H1 (cell line): ENCODE data around the gene KRT77. TPM values are rescaled to one million over a fixed set of nuclear protein-coding genes. Genes with fewer than 3 reads are reported as not detected.

ENCODE experiments used
- CTCF ChIA-PET: fragments of 300-600 bp; sonication (Branson Sonifier 250); formaldehyde crosslinking; loops from one replicate; lab custom pipeline; 2021; ENCODE audit not compliant: partially characterized antibody; lab: Charles Lee
- POLR2A ChIA-PET: fragments of 300-600 bp; sonication (Branson Sonifier 250); formaldehyde crosslinking; loops from one replicate; lab custom pipeline; 2021; ENCODE audit warnings: inconsistent platforms; ENCODE audit not compliant: partially characterized antibody; lab: Charles Lee
- DNase-seq, 2 experiments: peaks; one replicate each; pipeline versions ENCODE4 v3.0.0 to v3.0.0-alpha.2; 2010 to 2022; ENCODE audit warnings: low spot score in 2 of 2, low read depth in 1 of 2, mixed read lengths in 1 of 2
- FAIRE-seq: peaks from 2 replicates; lab custom pipeline; 2011; peaks lifted over from hg19 to GRCh38; lab: Jason Lieb, UNC
- H2AFZ ChIP-seq: 2 replicates; pipeline ENCODE4 v1.8.1; 2012; ENCODE audit warnings: low read length, inconsistent platforms
- H2AK5ac ChIP-seq: 2 replicates; pipeline ENCODE4 v1.6.1; 2013; ENCODE audit warnings: low read depth, low read length
- H2BK120ac ChIP-seq: replicated peaks from 2 replicates; pipeline ENCODE3; 2013; ENCODE audit warnings: low read depth, low read length, inconsistent platforms
- H2BK12ac ChIP-seq: 2 replicates; pipeline ENCODE4 v1.6.1; 2013; ENCODE audit warnings: low read depth, low read length
- H2BK15ac ChIP-seq: 2 replicates; pipeline ENCODE4 v1.6.1; 2013; ENCODE audit warnings: low read length
- H2BK20ac ChIP-seq: 2 replicates; pipeline ENCODE4 v1.6.1; 2013; ENCODE audit warnings: low read length
- H2BK5ac ChIP-seq: 2 replicates; pipeline ENCODE4 v1.6.1; 2013; ENCODE audit warnings: low read depth, low read length
- H3K14ac ChIP-seq: 2 replicates; pipeline ENCODE4 v1.6.1; 2013; ENCODE audit warnings: inconsistent platforms; ENCODE audit not compliant: insufficient read length
- H3K18ac ChIP-seq: 2 replicates; pipeline ENCODE4 v1.6.1; 2013; ENCODE audit warnings: low read length; ENCODE audit errors: extremely low read depth
- H3K23ac ChIP-seq: 2 replicates; pipeline ENCODE4 v1.6.1; 2013; ENCODE audit warnings: inconsistent platforms; ENCODE audit not compliant: insufficient read length
- H3K23me2 ChIP-seq: 2 replicates; pipeline ENCODE4 v1.6.1; 2013; ENCODE audit warnings: low read depth, low read length
- H3K27ac ChIP-seq: 2 replicates; pipeline ENCODE4 v1.6.1; 2011; ENCODE audit warnings: low read depth, low read length, inconsistent platforms
- H3K27me3 ChIP-seq, 4 experiments: replicated peaks in 1 of 4; 1 replicate in 1 of 4; 2 replicates in 3 of 4; pipeline versions ENCODE4 v1.6.1 to v1.8.1; 2011 to 2013; ENCODE audit warnings: low read length in 3 of 4, mild to moderate bottlenecking in 3 of 4, inconsistent platforms in 2 of 4, mixed read lengths in 2 of 4, moderate library complexity in 1 of 4; ENCODE audit not compliant: control insufficient read depth in 3 of 4, insufficient read depth in 3 of 4; ENCODE audit errors: extremely low read depth in 1 of 4
- H3K36me3 ChIP-seq, 4 experiments: 2 replicates each; pipeline versions ENCODE4 v1.6.1 to v1.8.1; 2011 to 2013; ENCODE audit warnings: mild to moderate bottlenecking in 4 of 4, low read length in 3 of 4, moderate library complexity in 2 of 4, control low read depth in 1 of 4, inconsistent platforms in 1 of 4; ENCODE audit not compliant: insufficient read depth in 4 of 4, control insufficient read depth in 2 of 4
- H3K4ac ChIP-seq: replicated peaks from 2 replicates; pipeline ENCODE3; 2013; ENCODE audit warnings: low read length, low read depth, mixed read lengths, inconsistent platforms; ENCODE audit not compliant: insufficient read length
- H3K4me1 ChIP-seq, 4 experiments: replicated peaks in 1 of 4; 1 replicate in 1 of 4; 2 replicates in 3 of 4; pipeline versions ENCODE4 v1.6.1 to v1.8.1; 2011 to 2013; ENCODE audit warnings: low read length in 3 of 4, inconsistent platforms in 2 of 4, mixed read lengths in 1 of 4; ENCODE audit not compliant: insufficient read depth in 4 of 4, control insufficient read depth in 3 of 4
- H3K4me2 ChIP-seq, 2 experiments: 2 replicates each; pipeline versions ENCODE4 v1.6.1 to v1.8.1; 2011 to 2013; ENCODE audit warnings: low read depth in 2 of 2, low read length in 2 of 2, control low read depth in 1 of 2, inconsistent platforms in 1 of 2, mild to moderate bottlenecking in 1 of 2; ENCODE audit not compliant: insufficient read depth in 1 of 2
- H3K4me3 ChIP-seq, 4 experiments: fragments of 200-600, 300-600 bp in 1 of 4; sonication (generic), shearing (Covaris generic), sonication (Bioruptor Twin) in 1 of 4; 2 replicates each; pipeline versions ENCODE4 v1.5.1 to v1.8.1; 2011 to 2016; ENCODE audit warnings: low read length in 4 of 4, low read depth in 3 of 4, control low read depth in 2 of 4, inconsistent platforms in 2 of 4, mild to moderate bottlenecking in 2 of 4, mixed read lengths in 1 of 4, moderate library complexity in 1 of 4; ENCODE audit not compliant: insufficient read depth in 2 of 4; ENCODE audit errors: extremely low read depth in 1 of 4
- H3K56ac ChIP-seq: replicated peaks from 2 replicates; pipeline ENCODE3; 2013; ENCODE audit warnings: low read depth, mild to moderate bottlenecking, mixed read lengths, low read length, inconsistent platforms; ENCODE audit not compliant: insufficient read length
- H3K79me1 ChIP-seq: 2 replicates; pipeline ENCODE4 v1.6.1; 2013; ENCODE audit warnings: low read depth, low read length, control low read depth
- H3K79me2 ChIP-seq, 2 experiments: 2 replicates each; pipeline versions ENCODE4 v1.6.1 to v1.8.1; 2012 to 2013; ENCODE audit warnings: low read length in 2 of 2, mild to moderate bottlenecking in 2 of 2, inconsistent platforms in 1 of 2; ENCODE audit not compliant: insufficient read depth in 2 of 2, control insufficient read depth in 1 of 2
- H3K9ac ChIP-seq, 4 experiments: replicated peaks in 1 of 4; 1 replicate in 1 of 4; 2 replicates in 3 of 4; pipeline versions ENCODE4 v1.6.1 to v1.8.1; 2011 to 2013; ENCODE audit warnings: low read depth in 3 of 4, low read length in 3 of 4, control low read depth in 2 of 4, mild to moderate bottlenecking in 2 of 4, moderate library complexity in 2 of 4, inconsistent platforms in 1 of 4; ENCODE audit errors: extremely low read depth in 1 of 4
- H3K9me3 ChIP-seq, 2 experiments: 2 replicates each; pipeline versions ENCODE4 v1.6.1 to v1.8.1; 2012 to 2013; ENCODE audit warnings: mild to moderate bottlenecking in 2 of 2, moderate library complexity in 2 of 2, control low read depth in 1 of 2, inconsistent platforms in 1 of 2, low read depth in 1 of 2, low read length in 1 of 2, mixed read lengths in 1 of 2; ENCODE audit not compliant: insufficient read depth in 2 of 2
- H4K20me1 ChIP-seq, 2 experiments: replicated peaks in 1 of 2; 2 replicates each; pipeline versions ENCODE3 to v1.8.1; 2011 to 2013; ENCODE audit warnings: inconsistent platforms in 2 of 2, low read length in 2 of 2, mild to moderate bottlenecking in 1 of 2; ENCODE audit not compliant: insufficient read depth in 2 of 2, control insufficient read depth in 1 of 2
- H4K5ac ChIP-seq: 2 replicates; pipeline ENCODE4 v1.6.1; 2013; ENCODE audit warnings: low read length, low read depth, mixed read lengths, inconsistent platforms; ENCODE audit not compliant: insufficient read length
- H4K8ac ChIP-seq: 2 replicates; pipeline ENCODE4 v1.8.0; 2013; ENCODE audit warnings: mild to moderate bottlenecking, moderate library complexity, low read length, inconsistent platforms; ENCODE audit not compliant: insufficient read depth; ENCODE audit errors: extremely low read depth
- H4K91ac ChIP-seq: replicated peaks from 2 replicates; pipeline ENCODE3; 2013; ENCODE audit warnings: low read length, mixed read lengths, inconsistent platforms; ENCODE audit not compliant: insufficient read length
- JUN ChIP-seq: IDR thresholded peaks from 2 replicates; pipeline ENCODE4 v1.6.1; 2011; ENCODE audit warnings: low read depth, mild to moderate bottlenecking, improper control_type of control experiment, low read length
- NANOG ChIP-seq: IDR thresholded peaks from 2 replicates; pipeline ENCODE4 v1.6.1; 2011; ENCODE audit warnings: low read length, low read depth, mild to moderate bottlenecking, inconsistent platforms; ENCODE audit not compliant: insufficient read depth, poor library complexity, severe bottlenecking
- NRF1 ChIP-seq: IDR thresholded peaks from 2 replicates; pipeline ENCODE4 v1.6.1; 2011; ENCODE audit warnings: mild to moderate bottlenecking, low read depth, low read length, improper control_type of control experiment
- POLR2A ChIP-seq, 2 experiments: IDR thresholded peaks; 1 replicate in 1 of 2; 2 replicates in 1 of 2; pipeline ENCODE4 v1.6.1; 2011; ENCODE audit warnings: low read depth in 2 of 2, low read length in 2 of 2, mild to moderate bottlenecking in 2 of 2; ENCODE audit errors: control extremely low read depth in 1 of 2
- RXRA ChIP-seq: IDR thresholded peaks from 2 replicates; pipeline ENCODE4 v1.6.1; 2011; ENCODE audit warnings: low read depth, mild to moderate bottlenecking, low read length, moderate library complexity; ENCODE audit not compliant: insufficient read depth
- SP1 ChIP-seq: IDR thresholded peaks from 2 replicates; pipeline ENCODE4 v1.6.1; 2011; ENCODE audit warnings: low read depth, low read length
- SP4 ChIP-seq: IDR thresholded peaks from 2 replicates; pipeline ENCODE4 v1.6.1; 2012; ENCODE audit warnings: low read length, inconsistent platforms
- SRF ChIP-seq: IDR thresholded peaks from 2 replicates; pipeline ENCODE4 v1.6.1; 2011; ENCODE audit warnings: mild to moderate bottlenecking, low read depth, low read length, moderate library complexity
- SUZ12 ChIP-seq: fragments of 200-600 bp; sonication (generic); IDR thresholded peaks from 2 replicates; pipeline ENCODE4 v1.6.1; 2012; ENCODE audit warnings: mild to moderate bottlenecking, inconsistent platforms, low read length, moderate library complexity, mixed read lengths
- TEAD4 ChIP-seq: IDR thresholded peaks from 2 replicates; pipeline ENCODE4 v1.6.1; 2012; ENCODE audit warnings: low read depth, low read length, inconsistent platforms, mixed read lengths
- ZNF274 ChIP-seq: IDR thresholded peaks from 2 replicates; pipeline ENCODE4 v1.7.0; 2012; ENCODE audit warnings: low read length, borderline replicate concordance; ENCODE audit errors: extremely low read depth
- WGBS, 2 experiments: shearing (Covaris generic) in 1 of 2; methylation state at CpG; one replicate each; pipeline versions ENCODE4 v1.1.6 to v1.1.7; 2013 to 2015; ENCODE audit warnings: low lambda C conversion rate in 2 of 2, mixed read lengths in 2 of 2, inconsistent platforms in 1 of 2, low coverage in 1 of 2, missing lambda C conversion rate in 1 of 2; ENCODE audit not compliant: insufficient replicate concordance in 2 of 2, insufficient coverage in 1 of 2, insufficient read length in 1 of 2; ENCODE audit errors: extremely low coverage in 1 of 2, missing lambda C conversion rate in 1 of 2; 5-methylcytosine and 5-hydroxymethylcytosine counted together
- polyA plus RNA-seq, 7 experiments: library from polyadenylated mRNA; depleted of rRNA in 3 of 7; stranded (reverse) in 5 of 7; unstranded in 2 of 7; fragments of >200 nt in 5 of 7; fragments of 200-250 nt in 2 of 7; gene quantifications; 1 replicate in 5 of 7; 2 replicates in 1 of 7; 4 replicates in 1 of 7; pipeline versions ENCODE4 v1.2.1 to v1.2.3, GENCODE V29; 2011 to 2013; ENCODE audit warnings: missing spikeins in 2 of 7, mixed read lengths in 2 of 7
- total RNA-seq: library from RNA; stranded (reverse); fragmentation: NEBNext Ultra II Directional; extraction: Animal tissue kit (Norgen Biotek cat#: 25700); gene quantifications from 2 replicates; pipeline ENCODE4 v1.2.1, GENCODE V29; 2021
- TF ChIP-seq, protein P1 (sequence below): IDR thresholded peaks from 2 replicates; pipeline ENCODE4 v1.6.1; 2011; ENCODE audit warnings: low read depth, mild to moderate bottlenecking, low read length; ENCODE audit not compliant: insufficient read depth

KRT77 gene
- total and polyA plus RNA-seq, 2 of the 8 experiments (the other 6 are each of a cell fraction or from before 2014, with no cell fraction given): 0.02 TPM; not detected in 1

DNA sequence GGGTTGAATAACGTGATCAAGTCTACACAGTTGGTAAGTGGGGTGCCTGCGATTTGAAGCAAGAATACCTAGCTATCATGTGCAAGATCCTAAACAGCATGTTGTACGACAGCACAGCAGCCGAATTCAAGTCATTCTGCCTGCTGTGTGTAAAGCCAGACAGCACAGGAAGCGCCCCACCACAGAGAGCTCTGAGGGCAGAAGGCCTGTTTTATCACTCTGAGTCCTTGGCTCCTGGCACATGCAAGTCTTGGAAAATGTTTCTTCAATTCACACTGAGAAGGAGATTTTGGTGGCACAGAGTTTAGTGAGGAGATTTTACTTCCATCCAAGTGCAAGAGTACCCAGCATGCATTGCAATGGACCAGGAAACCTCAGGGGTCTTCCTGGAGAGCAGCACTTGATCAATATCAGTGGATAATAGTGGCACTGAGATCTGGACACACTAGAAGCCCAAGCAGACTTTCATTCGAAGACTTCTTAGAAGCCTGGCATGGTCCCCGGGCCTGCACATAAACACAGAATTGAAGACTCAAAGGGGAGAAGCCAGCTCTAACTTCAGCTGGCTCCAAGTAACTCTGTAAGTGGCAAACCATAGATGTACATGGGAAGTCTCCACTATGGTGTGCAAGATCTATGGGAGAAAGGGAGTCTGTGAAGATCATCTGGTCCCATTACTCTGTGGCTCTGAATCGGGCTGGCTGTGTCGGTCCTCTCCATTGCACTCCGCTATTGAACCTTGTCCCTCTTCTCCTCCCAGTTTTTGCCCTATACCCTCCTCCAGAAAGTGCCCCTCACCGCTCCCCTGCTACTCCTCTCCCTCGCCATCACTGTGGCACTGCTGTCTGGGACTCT is 21.6 kb downstream of the KRT77 start:
- Histone ChIP-seq H4K91ac (no peak overlapping the region), H2BK120ac (no peak overlapping the region), H4K8ac (no peak overlapping the region), H4K5ac (no peak overlapping the region), H3K36me3 (no peaks in the 10 kb centered on the region), H2AK5ac (no peak overlapping the region), H3K4me1 (no peaks in the 10 kb centered on the region), H3K9ac (no peak overlapping the region), H3K18ac (no peak overlapping the region), H3K79me2 (no peaks in the 10 kb centered on the region), H3K9me3 (no peaks in the 10 kb centered on the region), H3K4me3 (no peak overlapping the region), H3K27ac (no peak overlapping the region), H2BK5ac (no peak overlapping the region), H2BK20ac (no peak overlapping the region), H3K79me1 (no peaks in the 10 kb centered on the region), H3K56ac (no peak overlapping the region), H3K4ac (no peak overlapping the region), H4K20me1 (no peaks in the 10 kb centered on the region), H3K23me2 (no peaks in the 10 kb centered on the region; the same call in 1 of the 2 replicates), H2BK15ac (no peak overlapping the region), H2BK12ac (no peak overlapping the region), H2AFZ (no peak overlapping the region), H3K4me2 (no peak overlapping the region), H3K23ac (no peak overlapping the region), H3K14ac (no peak overlapping the region), H3K27me3 (no peaks in the 10 kb centered on the region)
- DNase-seq (no peak), FAIRE-seq (no peak)
- POLR2A ChIA-PET: no interaction called here
- CTCF ChIA-PET: interaction anchor here (1.1 to 2.5 kb wide), 6 partner anchors 11 to 299 kb away, joined by 3 to 11 read pairs (median 4); no protein-coding TSS in a partner anchor
- 81% methylated on average over 12 of the region's 12 CpGs; no CpG with 5 or more reads in 1 of the 2 experiments for WGBS, 2 experiments
- TF ChIP-seq ZNF274: no peak
- TF ChIP-seq JUN: no peak
- no peak for TF ChIP-seq NRF1
- no peak for TF ChIP-seq RXRA
- no peak for TF ChIP-seq TEAD4
- no peak for TF ChIP-seq NANOG
- TF ChIP-seq, protein P1, sequence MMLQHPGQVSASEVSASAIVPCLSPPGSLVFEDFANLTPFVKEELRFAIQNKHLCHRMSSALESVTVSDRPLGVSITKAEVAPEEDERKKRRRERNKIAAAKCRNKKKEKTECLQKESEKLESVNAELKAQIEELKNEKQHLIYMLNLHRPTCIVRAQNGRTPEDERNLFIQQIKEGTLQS: no peak
- TF ChIP-seq POLR2A (IDR thresholded peaks at IDR 0.05; ENCODE audit: control extremely low read depth in 1 of 2, low read depth in 2 of 2, low read length in 2 of 2): no peak
- no peak for TF ChIP-seq SP1
- no peak for TF ChIP-seq SP4
- no peak for TF ChIP-seq SRF
- TF ChIP-seq SUZ12: no peak
